ENCODE measurements around the gene FRMPD2. TPM values are rescaled to one million over a fixed set of nuclear protein-coding genes. Genes with fewer than 3 reads are reported as not detected.
A peak's percentile ranks its signal among the peaks of the same experiment; 100 is the strongest.

Gene FRMPD2
- total RNA-seq, 1 experiment from 2014 or later: not detected

DNA sequence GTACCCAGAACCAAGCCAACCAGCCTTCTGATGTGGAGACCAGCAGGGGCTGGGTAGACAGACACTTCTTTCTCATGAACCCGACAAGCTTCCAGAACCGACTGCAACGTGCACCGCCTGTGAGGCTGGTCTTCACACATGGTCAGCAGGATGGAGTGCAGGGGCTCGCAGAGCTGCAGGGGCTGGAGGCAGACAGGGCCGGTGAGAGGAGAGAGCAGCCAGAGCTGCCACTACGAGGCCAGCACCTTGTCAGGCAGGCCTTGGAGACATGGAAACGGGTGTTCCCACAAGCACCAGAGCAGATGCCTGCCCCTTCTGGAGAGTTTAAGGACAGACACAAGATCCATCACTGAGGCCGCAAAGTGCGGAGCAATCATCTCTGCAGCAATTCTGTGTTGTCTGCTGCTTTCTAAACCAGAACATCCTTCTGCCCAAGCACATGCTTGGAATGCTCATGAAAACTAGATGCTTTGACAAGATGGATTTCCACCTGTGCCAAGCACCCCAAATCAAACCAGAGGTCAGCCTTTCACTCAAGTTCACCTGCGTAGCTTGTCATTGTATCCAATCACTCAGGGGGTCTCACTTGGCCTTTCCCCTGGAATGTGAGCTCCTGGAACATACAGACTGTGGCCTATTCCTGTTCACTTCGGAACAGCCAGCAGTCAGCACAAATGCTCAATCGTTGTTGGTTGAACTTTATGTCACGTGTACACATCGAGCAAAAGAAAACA lies 32.2 kb downstream of the FRMPD2 start:
- H3K4me3 ChIP-seq (ENCODE audit: low read depth, low read length): no peak overlapping the region
- H3K4me3 Mint-ChIP-seq (ENCODE audit: unreplicated experiment): no peak overlapping the region
- H3K4me1 Mint-ChIP-seq (ENCODE audit: low read depth, unreplicated experiment): no peaks in the 10 kb centered on the region
- no TSS peak for BruUV-seq (replicated peaks)
- no peak overlapping the region for H3K27ac Mint-ChIP-seq (ENCODE audit: unreplicated experiment)
- peaks cover 24% of the 10 kb centered on the region for H3K27me3 Mint-ChIP-seq (ENCODE audit: insufficient read depth, unreplicated experiment)
- CTCF ChIA-PET: no interaction called here
- H3K36me3 ChIP-seq (ENCODE audit: control insufficient read depth, insufficient read depth, low read length): no peaks in the 10 kb centered on the region
- DNase-seq: peak in 1 of 2 experiments; percentile 34
- POLR2A ChIA-PET: no interaction called here
- no peaks in the 10 kb centered on the region for H3K9me3 Mint-ChIP-seq (ENCODE audit: unreplicated experiment)
- no peaks in the 10 kb centered on the region for H3K27me3 ChIP-seq (replicated peaks; ENCODE audit: control insufficient read depth, insufficient read depth, low read length)
- intact Hi-C loops (cut with micrococcal nuclease; ENCODE audit: unreplicated experiment): no loop called here
- TF ChIP-seq, protein P1, sequence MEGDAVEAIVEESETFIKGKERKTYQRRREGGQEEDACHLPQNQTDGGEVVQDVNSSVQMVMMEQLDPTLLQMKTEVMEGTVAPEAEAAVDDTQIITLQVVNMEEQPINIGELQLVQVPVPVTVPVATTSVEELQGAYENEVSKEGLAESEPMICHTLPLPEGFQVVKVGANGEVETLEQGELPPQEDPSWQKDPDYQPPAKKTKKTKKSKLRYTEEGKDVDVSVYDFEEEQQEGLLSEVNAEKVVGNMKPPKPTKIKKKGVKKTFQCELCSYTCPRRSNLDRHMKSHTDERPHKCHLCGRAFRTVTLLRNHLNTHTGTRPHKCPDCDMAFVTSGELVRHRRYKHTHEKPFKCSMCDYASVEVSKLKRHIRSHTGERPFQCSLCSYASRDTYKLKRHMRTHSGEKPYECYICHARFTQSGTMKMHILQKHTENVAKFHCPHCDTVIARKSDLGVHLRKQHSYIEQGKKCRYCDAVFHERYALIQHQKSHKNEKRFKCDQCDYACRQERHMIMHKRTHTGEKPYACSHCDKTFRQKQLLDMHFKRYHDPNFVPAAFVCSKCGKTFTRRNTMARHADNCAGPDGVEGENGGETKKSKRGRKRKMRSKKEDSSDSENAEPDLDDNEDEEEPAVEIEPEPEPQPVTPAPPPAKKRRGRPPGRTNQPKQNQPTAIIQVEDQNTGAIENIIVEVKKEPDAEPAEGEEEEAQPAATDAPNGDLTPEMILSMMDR (IDR thresholded peaks at IDR 0.05; ENCODE audit: insufficient read depth in 1 of 2, low read depth in 1 of 2, low read length in 1 of 2, severe bottlenecking in 1 of 2, unreplicated experiment in 1 of 2): no peak
- H3K9me3 ChIP-seq: no peaks in the 10 kb centered on the region
- no peaks in the 10 kb centered on the region for H3K4me1 ChIP-seq
- no peaks in the 10 kb centered on the region for H3K36me3 Mint-ChIP-seq (ENCODE audit: insufficient read depth, unreplicated experiment)

DNA sequence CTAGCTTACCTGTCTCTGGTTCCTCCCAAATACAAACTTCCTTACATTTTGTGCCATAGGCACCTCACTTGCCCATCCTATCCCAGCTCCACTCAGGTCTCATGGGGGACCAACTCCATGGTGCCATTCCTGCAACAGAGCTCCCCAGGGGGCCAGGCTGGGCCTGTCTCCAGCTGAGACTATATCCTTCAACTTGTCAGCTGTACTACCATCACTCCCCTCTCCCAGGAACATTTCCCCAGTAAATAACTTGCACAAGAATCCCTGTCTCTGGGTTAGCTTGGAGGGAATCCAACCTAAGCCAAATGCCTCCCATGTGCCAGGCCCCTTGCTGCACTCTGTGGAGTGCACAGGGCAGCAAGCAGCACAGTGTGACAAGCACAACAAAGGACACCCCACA lies 33.2 kb downstream of the FRMPD2 start:
- CTCF ChIA-PET: no interaction called here
- H3K4me3 Mint-ChIP-seq (ENCODE audit: unreplicated experiment): no peak overlapping the region
- intact Hi-C loops (cut with micrococcal nuclease; ENCODE audit: unreplicated experiment): no loop called here

DNA sequence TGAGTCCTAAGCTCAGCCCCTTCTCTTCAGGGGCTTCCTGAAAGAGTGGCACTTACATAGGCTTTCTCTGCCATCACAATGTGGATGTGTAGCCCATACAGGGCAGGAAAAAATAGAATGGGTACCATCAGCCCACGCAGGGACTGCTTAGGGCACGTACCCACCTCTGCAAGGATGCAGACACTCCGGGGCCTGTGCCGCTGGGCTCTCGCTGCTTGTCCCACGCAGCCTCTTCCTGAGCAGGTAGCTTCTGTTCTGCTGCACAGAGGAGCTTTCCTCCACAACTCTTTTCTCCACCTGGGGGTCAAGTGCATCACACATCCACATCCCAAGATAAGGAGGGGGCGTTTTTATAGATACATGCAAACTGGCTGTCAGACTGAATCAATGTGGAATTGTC lies 34.3 kb downstream of the FRMPD2 start:
- Mint-ChIP-seq H3K9me3 (ENCODE audit: unreplicated experiment) (no peaks in the 10 kb centered on the region), H3K4me3 (ENCODE audit: unreplicated experiment) (no peak overlapping the region), H3K27ac (ENCODE audit: unreplicated experiment) (no peak overlapping the region), H3K27me3 (ENCODE audit: insufficient read depth, unreplicated experiment) (peaks cover 22% of the 10 kb centered on the region), H3K36me3 (ENCODE audit: insufficient read depth, unreplicated experiment) (no peaks in the 10 kb centered on the region), H3K4me1 (ENCODE audit: low read depth, unreplicated experiment) (no peaks in the 10 kb centered on the region)
- Histone ChIP-seq H3K27me3 (replicated peaks; ENCODE audit: control insufficient read depth, insufficient read depth, low read length) (no peaks in the 10 kb centered on the region), H3K36me3 (ENCODE audit: control insufficient read depth, insufficient read depth, low read length) (no peaks in the 10 kb centered on the region), H3K4me1 (no peaks in the 10 kb centered on the region), H3K4me3 (ENCODE audit: low read depth, low read length) (no peak overlapping the region), H3K9me3 (no peaks in the 10 kb centered on the region)
- DNase-seq: peak in 1 of 2 experiments; percentile 24
- BruUV-seq (replicated peaks): no TSS peak
- intact Hi-C loops (cut with micrococcal nuclease; ENCODE audit: unreplicated experiment): no loop called here
- ChIA-PET POLR2A (no interaction called here), CTCF (no interaction called here)
- TF ChIP-seq, protein P1 (IDR thresholded peaks at IDR 0.05; ENCODE audit: insufficient read depth in 1 of 2, low read depth in 1 of 2, low read length in 1 of 2, severe bottlenecking in 1 of 2, unreplicated experiment in 1 of 2): no peak

More for the DNA sequence above, 33.2 kb downstream of the FRMPD2 start:
- H3K4me3 ChIP-seq (ENCODE audit: low read depth, low read length): no peak overlapping the region
- Mint-ChIP-seq H3K36me3 (ENCODE audit: insufficient read depth, unreplicated experiment) (no peaks in the 10 kb centered on the region), H3K4me1 (ENCODE audit: low read depth, unreplicated experiment) (no peaks in the 10 kb centered on the region), H3K27ac (ENCODE audit: unreplicated experiment) (no peak overlapping the region), H3K9me3 (ENCODE audit: unreplicated experiment) (no peaks in the 10 kb centered on the region), H3K27me3 (ENCODE audit: insufficient read depth, unreplicated experiment) (peaks cover 24% of the 10 kb centered on the region)
- TF ChIP-seq, protein P1 (IDR thresholded peaks at IDR 0.05; ENCODE audit: insufficient read depth in 1 of 2, low read depth in 1 of 2, low read length in 1 of 2, severe bottlenecking in 1 of 2, unreplicated experiment in 1 of 2): no peak
- POLR2A ChIA-PET: no interaction called here
- H3K4me1 ChIP-seq: no peaks in the 10 kb centered on the region
- peak in 1 of 2 experiments; percentile 12 for DNase-seq
- H3K9me3 ChIP-seq: no peaks in the 10 kb centered on the region
- no peaks in the 10 kb centered on the region for H3K27me3 ChIP-seq (replicated peaks; ENCODE audit: control insufficient read depth, insufficient read depth, low read length)
- no TSS peak for BruUV-seq (replicated peaks)
- H3K36me3 ChIP-seq (ENCODE audit: control insufficient read depth, insufficient read depth, low read length): no peaks in the 10 kb centered on the region

Measured in Caco-2 (cell line).